ENCODE measurements around the gene HINFP. TPM values are rescaled to one million over a fixed set of nuclear protein-coding genes. Genes with fewer than 3 reads are reported as not detected.
A peak's percentile ranks its signal among the peaks of the same experiment; 100 is the strongest.

Gene HINFP
- total and polyA plus RNA-seq, 2 of the 4 experiments (the other 2 are of a cell fraction) = 9.1 to 15.3 TPM

DNA sequence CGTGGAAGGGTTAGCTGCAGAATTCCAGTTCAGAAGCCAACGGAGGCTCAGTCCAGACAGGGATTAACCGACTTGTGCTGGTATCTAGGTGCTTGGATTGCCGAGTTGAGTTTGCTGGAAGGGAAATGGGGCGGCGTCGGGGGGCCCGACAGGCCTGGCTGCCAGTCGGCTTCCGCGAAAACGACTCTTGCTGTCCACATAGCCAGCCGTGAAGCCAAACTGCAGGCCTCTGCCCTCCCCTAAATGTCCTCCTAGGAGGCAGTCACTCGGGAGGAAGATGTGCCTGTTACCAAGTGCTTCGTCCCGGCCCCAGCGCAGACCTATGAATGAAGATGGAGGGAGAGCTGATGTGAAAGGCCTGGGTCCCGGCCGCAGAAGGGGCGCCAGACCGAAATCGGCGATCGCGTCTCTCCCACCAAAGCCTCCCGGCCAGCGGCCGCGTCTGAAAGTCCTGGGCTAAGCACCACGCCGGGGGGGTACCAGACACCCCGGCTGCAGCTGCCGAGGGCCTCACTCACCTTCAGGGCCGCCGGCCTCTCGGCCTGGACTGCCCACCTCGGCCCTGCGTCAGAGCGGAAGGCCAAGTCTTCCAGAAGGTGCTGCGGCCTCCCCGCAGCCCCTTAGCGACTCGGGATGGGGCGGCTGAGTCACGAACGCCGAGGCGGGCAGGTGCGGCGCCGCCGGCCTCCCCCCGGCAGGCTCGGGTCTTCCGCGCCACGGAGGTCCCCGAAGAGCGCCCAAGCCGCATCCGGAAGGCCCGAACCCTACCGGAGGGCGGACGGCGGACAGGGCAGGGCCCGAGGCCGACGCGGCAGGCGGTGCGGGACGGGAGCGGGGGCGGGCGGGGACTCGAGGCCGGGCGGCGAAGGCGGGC, 27.2 kb upstream of the HINFP start:
- Histone ChIP-seq H3K27me3 (ENCODE audit: control insufficient read depth, insufficient read depth, low read length) (no peaks in the 10 kb centered on the region), H4K5ac (ENCODE audit: low read depth, low read length) (0 out of 2 replicates have a peak overlapping the region, but pooled peaks have one; percentile 17), H2BK120ac (ENCODE audit: low read depth, low read length) (no peak overlapping the region), H2AK9ac (replicated peaks; ENCODE audit: low read depth, low read length, poor library complexity) (peak overlapping the region; percentile 93), H3K27ac (ENCODE audit: insufficient read depth, low read length) (peak overlapping the region; percentile 44), H3K4ac (ENCODE audit: low read depth, low read length) (peak overlapping the region; percentile 66), H2AFZ (replicated peaks; ENCODE audit: low read length, poor library complexity) (peak overlapping the region; percentile 80), H2BK15ac (ENCODE audit: low read depth, low read length) (no peak overlapping the region), H3K18ac (ENCODE audit: low read depth, low read length) (no peak overlapping the region), H2AK5ac (ENCODE audit: low read depth, low read length) (peak overlapping the region; percentile 54), H3K4me2 (ENCODE audit: low read depth, low read length) (peak overlapping the region; percentile 94), H4K20me1 (ENCODE audit: insufficient read depth, low read length) (peaks cover 25% of the 10 kb centered on the region), H3K9me3 (ENCODE audit: control insufficient read depth, insufficient read depth, low read length) (no peaks in the 10 kb centered on the region), H3K36me3 (ENCODE audit: control insufficient read depth, insufficient read depth, low read length) (peaks cover 30% of the 10 kb centered on the region), H4K8ac (ENCODE audit: low read depth in 2 of 2, low read length in 2 of 2) (peak overlapping the region in 1 of 2 experiments; percentile 7; a peak in 1 of 4 replicates), H2BK20ac (ENCODE audit: low read depth, low read length) (no peak overlapping the region), H3K4me1 (ENCODE audit: control insufficient read depth, insufficient read depth, low read length) (peaks cover 14% of the 10 kb centered on the region), H3K9ac (ENCODE audit: low read depth, low read length) (peak overlapping the region; percentile 89), H3K9me1 (ENCODE audit: insufficient read depth, low read length) (peaks cover 10% of the 10 kb centered on the region; the same call in 1 of the 2 replicates), H2BK5ac (ENCODE audit: low read depth, low read length, poor library complexity, severe bottlenecking) (peak overlapping the region; percentile 56), H3K79me1 (ENCODE audit: low read depth in 1 of 2, low read length in 2 of 2) (peaks cover 3 to 45% of the 10 kb centered on the region in 2 experiments; a peak in 3 of 4 replicates), H3K14ac (replicated peaks; ENCODE audit: low read depth, low read length) (peak overlapping the region; percentile 72), H4K91ac (ENCODE audit: insufficient read depth, low read depth, low read length) (no peak overlapping the region; the same call in 1 of the 2 replicates), H3K23ac (ENCODE audit: low read depth, low read length) (peak overlapping the region; percentile 88), H3K56ac (ENCODE audit: extremely low read depth, insufficient read depth, low read length) (peak overlapping the region; percentile 54; the same call in 1 of the 2 replicates), H3K4me3 (ENCODE audit: insufficient read depth, low read depth, low read length) (peak overlapping the region; percentile 57)
- dilution Hi-C loops (cut with HindIII; ENCODE audit: low sequenced_read_pairs, unreplicated experiment) = no loop called here
- intact Hi-C loops (cut with micrococcal nuclease) = loop anchor here (1.0 to 2.0 kb wide), 3 partner anchors 9 to 229 kb away; no protein-coding TSS in a partner anchor
- ATAC-seq (ENCODE audit: low read depth) (peak; percentile 4), DNase-seq (peak; percentile 38)
- in situ Hi-C loops (cut with MboI; ENCODE audit: low sequenced_read_pairs) = no loop called here
- 0% methylated on average over 22 of the region's 81 CpGs; no CpG with 5 or more reads in 1 of the 2 experiments for WGBS, 2 experiments (ENCODE audit: extremely low coverage in 2 of 2, insufficient read length in 1 of 2)
- POLR2A ChIA-PET (ENCODE audit: unreplicated experiment) = interaction anchor here (0.6 to 1.1 kb wide), 5 partner anchors 9 to 1224 kb away, joined by 3 to 10 read pairs (median 4); partner anchors contain the start of gene HMBS
- CTCF ChIA-PET = interaction anchor here (1.0 kb wide), 1 partner anchor 242 kb away, joined by 3 read pairs; no protein-coding TSS in a partner anchor
- BruUV-seq (replicated peaks) = TSS peak; percentile 56
- TF ChIP-seq MXI1 (IDR thresholded peaks at IDR 0.05; ENCODE audit: borderline replicate concordance, low read depth, low read length) = no peak
- TF ChIP-seq SMC3 (IDR thresholded peaks at IDR 0.05; ENCODE audit: low read depth, low read length) = no peak
- TF ChIP-seq CHD1 (IDR thresholded peaks at IDR 0.05; ENCODE audit: low read depth, low read length) = no peak
- no peak for TF ChIP-seq MAFK (IDR thresholded peaks at IDR 0.05; ENCODE audit: low read depth, low read length)
- no peak for TF ChIP-seq NFE2L2 (IDR thresholded peaks at IDR 0.05; ENCODE audit: low read depth, low read length)
- TF ChIP-seq, protein P1, sequence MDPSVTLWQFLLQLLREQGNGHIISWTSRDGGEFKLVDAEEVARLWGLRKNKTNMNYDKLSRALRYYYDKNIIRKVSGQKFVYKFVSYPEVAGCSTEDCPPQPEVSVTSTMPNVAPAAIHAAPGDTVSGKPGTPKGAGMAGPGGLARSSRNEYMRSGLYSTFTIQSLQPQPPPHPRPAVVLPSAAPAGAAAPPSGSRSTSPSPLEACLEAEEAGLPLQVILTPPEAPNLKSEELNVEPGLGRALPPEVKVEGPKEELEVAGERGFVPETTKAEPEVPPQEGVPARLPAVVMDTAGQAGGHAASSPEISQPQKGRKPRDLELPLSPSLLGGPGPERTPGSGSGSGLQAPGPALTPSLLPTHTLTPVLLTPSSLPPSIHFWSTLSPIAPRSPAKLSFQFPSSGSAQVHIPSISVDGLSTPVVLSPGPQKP (IDR thresholded peaks at IDR 0.05; ENCODE audit: borderline replicate concordance, low read depth, low read length) = no peak
- TF ChIP-seq RFX5 (IDR thresholded peaks at IDR 0.05; ENCODE audit: low read depth, low read length) = no peak
- no peak for TF ChIP-seq RCOR1 (IDR thresholded peaks at IDR 0.05; ENCODE audit: insufficient replicate concordance, low read length)
- no peak for TF ChIP-seq BHLHE40 (IDR thresholded peaks at IDR 0.05; ENCODE audit: low read depth, low read length)
- TF ChIP-seq RAD21 (IDR thresholded peaks at IDR 0.05; ENCODE audit: low read length) = no peak
- TF ChIP-seq CTCF (conservative IDR thresholded peaks at IDR 0.05; ENCODE audit: low read depth, low read length) = no peak
- no peak for TF ChIP-seq FOS (IDR thresholded peaks at IDR 0.05; ENCODE audit: low read depth, low read length)
- no peak for TF ChIP-seq USF2 (IDR thresholded peaks at IDR 0.05; ENCODE audit: low read depth, low read length)

Data from IMR-90 (cell line).